ENCODE measurements around the gene DNAJC16. TPM values are rescaled to one million over a fixed set of nuclear protein-coding genes. Genes with fewer than 3 reads are reported as not detected.
A peak's percentile ranks its signal among the peaks of the same experiment; 100 is the strongest.

Gene DNAJC16
- total and polyA plus RNA-seq, 4 donors, result 16.2 to 27.7 (median 17.4) TPM

GRCh38 chr1:15526021-15526489 is 593 bp upstream of the DNAJC16 start:
- peak overlapping the region; percentile 100 for H3K27ac ChIP-seq (ENCODE audit: low read depth, low read length)
- DNase-seq (ENCODE audit: low read depth in 4 of 6, low spot score in 6 of 6), result peak in 1 of 6 donors; percentile 6
- H3K27me3 ChIP-seq (ENCODE audit: control insufficient read depth, insufficient read depth, low read length), result no peaks in the 10 kb centered on the region
- peaks cover 16% of the 10 kb centered on the region for H3K4me1 ChIP-seq (ENCODE audit: control insufficient read depth, insufficient read depth, low read length)
- peaks cover 5% of the 10 kb centered on the region for H3K36me3 ChIP-seq (ENCODE audit: control insufficient read depth, insufficient read depth, low read length)
- 0% methylated on average over 1 of the region's 9 CpGs for WGBS (ENCODE audit: insufficient coverage)
- H3K4me3 ChIP-seq (ENCODE audit: low read depth, low read length), result peak overlapping the region; percentile 97
- no peaks in the 10 kb centered on the region for H3K9me3 ChIP-seq (ENCODE audit: control insufficient read depth, insufficient read depth, low read length)

- Histone ChIP-seq H3K9me3 (ENCODE audit: control insufficient read depth, insufficient read depth, low read length) (no peaks in the 10 kb centered on the region), H3K4me1 (ENCODE audit: control insufficient read depth, insufficient read depth, low read length) (peaks cover 6% of the 10 kb centered on the region), H3K27me3 (ENCODE audit: control insufficient read depth, insufficient read depth, low read length) (no peaks in the 10 kb centered on the region), H3K4me3 (ENCODE audit: low read depth, low read length) (no peak overlapping the region), H3K27ac (ENCODE audit: low read depth, low read length) (no peak overlapping the region), H3K36me3 (ENCODE audit: control insufficient read depth, insufficient read depth, low read length) (peaks cover 13% of the 10 kb centered on the region)
- WGBS (ENCODE audit: insufficient coverage), result 100% methylated on average over 3 of the region's 4 CpGs
- DNase-seq (ENCODE audit: low read depth in 4 of 6, low spot score in 6 of 6), result no peak
These were observed 4.4 kb downstream of the DNAJC16 start for GRCh38 chr1:15531003-15531402.

- H3K9me3 ChIP-seq (ENCODE audit: control insufficient read depth, insufficient read depth, low read length), result no peaks in the 10 kb centered on the region
- no peak overlapping the region for H3K4me3 ChIP-seq (ENCODE audit: low read depth, low read length)
- peaks cover 3% of the 10 kb centered on the region for H3K4me1 ChIP-seq (ENCODE audit: control insufficient read depth, insufficient read depth, low read length)
- no peak overlapping the region for H3K27ac ChIP-seq (ENCODE audit: low read depth, low read length)
- no peaks in the 10 kb centered on the region for H3K27me3 ChIP-seq (ENCODE audit: control insufficient read depth, insufficient read depth, low read length)
- no CpG with 5 or more reads among the region's 2 CpGs for WGBS (ENCODE audit: insufficient coverage)
- DNase-seq (ENCODE audit: low read depth in 4 of 6, low spot score in 6 of 6), result no peak
- peaks cover 17% of the 10 kb centered on the region for H3K36me3 ChIP-seq (ENCODE audit: control insufficient read depth, insufficient read depth, low read length)
These were observed 5.0 kb downstream of the DNAJC16 start for GRCh38 chr1:15531682-15532081.

GRCh38 chr1:15538771-15539170 is 12.1 kb downstream of the DNAJC16 start:
- DNase-seq (ENCODE audit: low read depth in 4 of 6, low spot score in 6 of 6), result peak in 2 of 6 donors; percentile 9 to 57
- 50% methylated on average over 4 of the region's 6 CpGs for WGBS (ENCODE audit: insufficient coverage)
- no peaks in the 10 kb centered on the region for H3K27me3 ChIP-seq (ENCODE audit: control insufficient read depth, insufficient read depth, low read length)
- H3K4me1 ChIP-seq (ENCODE audit: control insufficient read depth, insufficient read depth, low read length), result no peaks in the 10 kb centered on the region
- peaks cover 51% of the 10 kb centered on the region for H3K36me3 ChIP-seq (ENCODE audit: control insufficient read depth, insufficient read depth, low read length)
- H3K4me3 ChIP-seq (ENCODE audit: low read depth, low read length), result no peak overlapping the region
- no peak overlapping the region for H3K27ac ChIP-seq (ENCODE audit: low read depth, low read length)
- no peaks in the 10 kb centered on the region for H3K9me3 ChIP-seq (ENCODE audit: control insufficient read depth, insufficient read depth, low read length)

- no peaks in the 10 kb centered on the region for H3K9me3 ChIP-seq (ENCODE audit: control insufficient read depth, insufficient read depth, low read length)
- no peaks in the 10 kb centered on the region for H3K27me3 ChIP-seq (ENCODE audit: control insufficient read depth, insufficient read depth, low read length)
- 98% methylated on average over 4 of the region's 8 CpGs for WGBS (ENCODE audit: insufficient coverage)
- no peak overlapping the region for H3K4me3 ChIP-seq (ENCODE audit: low read depth, low read length)
- peaks cover 56% of the 10 kb centered on the region for H3K36me3 ChIP-seq (ENCODE audit: control insufficient read depth, insufficient read depth, low read length)
- no peaks in the 10 kb centered on the region for H3K4me1 ChIP-seq (ENCODE audit: control insufficient read depth, insufficient read depth, low read length)
- DNase-seq (ENCODE audit: low read depth in 4 of 6, low spot score in 6 of 6), result no peak
- H3K27ac ChIP-seq (ENCODE audit: low read depth, low read length), result no peak overlapping the region
These were observed 13.5 kb downstream of the DNAJC16 start for GRCh38 chr1:15540186-15540585.

GRCh38 chr1:15541231-15541792 is 14.7 kb downstream of the DNAJC16 start:
- Histone ChIP-seq H3K4me3 (ENCODE audit: low read depth, low read length) (no peak overlapping the region), H3K27me3 (ENCODE audit: control insufficient read depth, insufficient read depth, low read length) (no peaks in the 10 kb centered on the region), H3K4me1 (ENCODE audit: control insufficient read depth, insufficient read depth, low read length) (no peaks in the 10 kb centered on the region), H3K9me3 (ENCODE audit: control insufficient read depth, insufficient read depth, low read length) (no peaks in the 10 kb centered on the region), H3K27ac (ENCODE audit: low read depth, low read length) (no peak overlapping the region), H3K36me3 (ENCODE audit: control insufficient read depth, insufficient read depth, low read length) (peaks cover 46% of the 10 kb centered on the region)
- DNase-seq (ENCODE audit: low read depth in 4 of 6, low spot score in 6 of 6), result no peak
- WGBS (ENCODE audit: insufficient coverage), result 100% methylated on average over 2 of the region's 4 CpGs

GRCh38 chr1:15542388-15543250 is 16.0 kb downstream of the DNAJC16 start:
- Histone ChIP-seq H3K27me3 (ENCODE audit: control insufficient read depth, insufficient read depth, low read length) (no peaks in the 10 kb centered on the region), H3K36me3 (ENCODE audit: control insufficient read depth, insufficient read depth, low read length) (peaks cover 46% of the 10 kb centered on the region), H3K27ac (ENCODE audit: low read depth, low read length) (no peak overlapping the region), H3K4me3 (ENCODE audit: low read depth, low read length) (no peak overlapping the region), H3K4me1 (ENCODE audit: control insufficient read depth, insufficient read depth, low read length) (no peaks in the 10 kb centered on the region), H3K9me3 (ENCODE audit: control insufficient read depth, insufficient read depth, low read length) (no peaks in the 10 kb centered on the region)
- WGBS (ENCODE audit: insufficient coverage), result 83% methylated on average over 6 of the region's 7 CpGs
- DNase-seq (ENCODE audit: low read depth in 4 of 6, low spot score in 6 of 6), result no peak

GRCh38 chr1:15543251-15543588 is 16.6 kb downstream of the DNAJC16 start:
- no peak overlapping the region for H3K4me3 ChIP-seq (ENCODE audit: low read depth, low read length)
- peaks cover 47% of the 10 kb centered on the region for H3K36me3 ChIP-seq (ENCODE audit: control insufficient read depth, insufficient read depth, low read length)
- no peaks in the 10 kb centered on the region for H3K27me3 ChIP-seq (ENCODE audit: control insufficient read depth, insufficient read depth, low read length)
- no peaks in the 10 kb centered on the region for H3K9me3 ChIP-seq (ENCODE audit: control insufficient read depth, insufficient read depth, low read length)
- no peak for DNase-seq (ENCODE audit: low read depth in 4 of 6, low spot score in 6 of 6)
- WGBS (ENCODE audit: insufficient coverage), result 98% methylated on average over 5 of the region's 5 CpGs
- no peak overlapping the region for H3K27ac ChIP-seq (ENCODE audit: low read depth, low read length)
- no peaks in the 10 kb centered on the region for H3K4me1 ChIP-seq (ENCODE audit: control insufficient read depth, insufficient read depth, low read length)

GRCh38 chr1:15543589-15544568 is 17.2 kb downstream of the DNAJC16 start:
- H3K36me3 ChIP-seq (ENCODE audit: control insufficient read depth, insufficient read depth, low read length), result peaks cover 41% of the 10 kb centered on the region

More at GRCh38 chr1:15543589-15544568, 17.2 kb downstream of the DNAJC16 start:
- no peak for DNase-seq (ENCODE audit: low read depth in 4 of 6, low spot score in 6 of 6)
- H3K4me3 ChIP-seq (ENCODE audit: low read depth, low read length), result no peak overlapping the region
- no peaks in the 10 kb centered on the region for H3K4me1 ChIP-seq (ENCODE audit: control insufficient read depth, insufficient read depth, low read length)
- H3K27me3 ChIP-seq (ENCODE audit: control insufficient read depth, insufficient read depth, low read length), result no peaks in the 10 kb centered on the region
- no peak overlapping the region for H3K27ac ChIP-seq (ENCODE audit: low read depth, low read length)
- H3K9me3 ChIP-seq (ENCODE audit: control insufficient read depth, insufficient read depth, low read length), result no peaks in the 10 kb centered on the region
- WGBS (ENCODE audit: insufficient coverage), result 93% methylated on average over 4 of the region's 12 CpGs

All from spinal cord (tissue), 10 donors.